ENCODE results near the gene ADAMTS7.
"Not testable (repeated sequence)": the region's sequence is repeated elsewhere in the genome, so short reads cannot be mapped to it uniquely, and the experiment has no call there.

The ADAMTS7 gene

GRCh38 chr15:78768531-78769408, 42.5 kb downstream of the ADAMTS7 start:
- no peak overlapping the region for H3K4me3 ChIP-seq (ENCODE audit: low read depth, low read length)
- DNase-seq (ENCODE audit: low read depth), result no peak

- H3K4me3 ChIP-seq (ENCODE audit: low read depth, low read length), result no peak overlapping the region
- DNase-seq (ENCODE audit: low read depth), result no peak
Measured at GRCh38 chr15:78768096-78768495, 43.2 kb downstream of the ADAMTS7 start.

GRCh38 chr15:78767331-78767951, 43.8 kb downstream of the ADAMTS7 start:
- no peak for DNase-seq (ENCODE audit: low read depth)

GRCh38 chr15:78766641-78767071, 44.6 kb downstream of the ADAMTS7 start:
- not testable (repeated sequence) for H3K4me3 ChIP-seq (ENCODE audit: low read depth, low read length); DNase-seq (ENCODE audit: low read depth)

More at GRCh38 chr15:78767331-78767951, 43.8 kb downstream of the ADAMTS7 start:
- H3K4me3 ChIP-seq (ENCODE audit: low read depth, low read length), result no peak overlapping the region

- no peak for DNase-seq (ENCODE audit: low read depth)
- no peak overlapping the region for H3K4me3 ChIP-seq (ENCODE audit: low read depth, low read length)
Measured at GRCh38 chr15:78766041-78766440, 45.2 kb downstream of the ADAMTS7 start.

- not testable (repeated sequence) for H3K4me3 ChIP-seq (ENCODE audit: low read depth, low read length); DNase-seq (ENCODE audit: low read depth)
Measured at GRCh38 chr15:78765154-78765860, 46.0 kb downstream of the ADAMTS7 start.

GRCh38 chr15:78764340-78765153, 46.7 kb downstream of the ADAMTS7 start:
- H3K4me3 ChIP-seq (ENCODE audit: low read depth, low read length); DNase-seq (ENCODE audit: low read depth): not testable (repeated sequence)

GRCh38 chr15:78763796-78764241, 47.4 kb downstream of the ADAMTS7 start:
- H3K4me3 ChIP-seq (ENCODE audit: low read depth, low read length), result no peak overlapping the region
- DNase-seq (ENCODE audit: low read depth), result no peak

- DNase-seq (ENCODE audit: low read depth), result no peak
Measured at GRCh38 chr15:78762985-78763795, 48.1 kb downstream of the ADAMTS7 start.

GRCh38 chr15:78762386-78762961, 48.8 kb downstream of the ADAMTS7 start:
- H3K4me3 ChIP-seq (ENCODE audit: low read depth, low read length); DNase-seq (ENCODE audit: low read depth): not testable (repeated sequence)

More at GRCh38 chr15:78762985-78763795, 48.1 kb downstream of the ADAMTS7 start:
- no peak overlapping the region for H3K4me3 ChIP-seq (ENCODE audit: low read depth, low read length)

GRCh38 chr15:78761891-78762385, 49.3 kb downstream of the ADAMTS7 start:
- H3K4me3 ChIP-seq (ENCODE audit: low read depth, low read length), result no peak overlapping the region
- DNase-seq (ENCODE audit: low read depth), result no peak

GRCh38 chr15:78761475-78761874, 49.8 kb downstream of the ADAMTS7 start:
- H3K4me3 ChIP-seq (ENCODE audit: low read depth, low read length); DNase-seq (ENCODE audit: low read depth): not testable (repeated sequence)

GRCh38 chr15:78761020-78761419, 50.2 kb downstream of the ADAMTS7 start:
- no peak for DNase-seq (ENCODE audit: low read depth)
- H3K4me3 ChIP-seq (ENCODE audit: low read depth, low read length), result no peak overlapping the region

- not testable (repeated sequence) for H3K4me3 ChIP-seq (ENCODE audit: low read depth, low read length); DNase-seq (ENCODE audit: low read depth)
Measured at GRCh38 chr15:78760091-78760882, 51.0 kb downstream of the ADAMTS7 start.

GRCh38 chr15:78759361-78759998, 51.8 kb downstream of the ADAMTS7 start:
- not testable (repeated sequence) for H3K4me3 ChIP-seq (ENCODE audit: low read depth, low read length)

GRCh38 chr15:78758486-78759200, 52.6 kb downstream of the ADAMTS7 start:
- not testable (repeated sequence) for DNase-seq (ENCODE audit: low read depth); H3K4me3 ChIP-seq (ENCODE audit: low read depth, low read length)

More at GRCh38 chr15:78759361-78759998, 51.8 kb downstream of the ADAMTS7 start:
- DNase-seq (ENCODE audit: low read depth), result not testable (repeated sequence)

Measured in skeletal muscle cell (primary cell).